SK-N-SH (cell line): ENCODE results near the gene ERC1. TPM values are rescaled to one million over a fixed set of nuclear protein-coding genes. Genes with fewer than 3 reads are reported as not detected.

Experiments
- CTCF ChIA-PET: fragments of 300-600, 350-600 bp; formaldehyde crosslinking; extraction: SDS; loops from one replicate; lab custom pipeline; 2021; lab: Yijun Ruan, JAX
- POLR2A ChIA-PET: fragments of 350-600 bp; sonication (Branson Sonifier 250); formaldehyde crosslinking; extraction: SDS; loops from one replicate; lab custom pipeline; 2020; ENCODE audit warnings: antibody characterized with exemption, inconsistent platforms; lab: Yijun Ruan, JAX
- DNase-seq: peaks from one replicate; pipeline ENCODE4 v3.0.0; 2012
- H2AFZ ChIP-seq: fragments of 200-600 bp; sonication (generic); 2 replicates; pipeline ENCODE4 v1.8.1; 2016; ENCODE audit warnings: antibody characterized with exemption, mild to moderate bottlenecking, low read depth
- H3F3A ChIP-seq: fragments of 200-600 bp; sonication (generic); replicated peaks from 2 replicates; pipeline ENCODE3; 2016; ENCODE audit warnings: antibody characterized with exemption, mild to moderate bottlenecking; ENCODE audit not compliant: insufficient read depth
- H3K27ac ChIP-seq, 2 experiments: fragments of 200-500 bp in 1 of 2; fragments of 200-600 bp in 1 of 2; sonication (Bioruptor generic) in 1 of 2; sonication (generic), shearing (Covaris generic) in 1 of 2; 2 replicates each; pipeline versions ENCODE4 v1.5.1 to v1.6.1; 2014 to 2016; ENCODE audit warnings: low read depth in 2 of 2, inconsistent platforms in 1 of 2, low read length in 1 of 2, mild to moderate bottlenecking in 1 of 2, mixed read lengths in 1 of 2
- H3K27me3 ChIP-seq: fragments of 200-600 bp; sonication (generic), shearing (Covaris generic); 2 replicates; pipeline ENCODE4 v1.6.1; 2016; ENCODE audit warnings: mixed run types; ENCODE audit not compliant: insufficient read depth
- H3K36me3 ChIP-seq, 2 experiments: fragments of 200-500 bp in 1 of 2; fragments of 200-600 bp in 1 of 2; sonication (Bioruptor generic) in 1 of 2; sonication (generic) in 1 of 2; replicated peaks in 1 of 2; 2 replicates each; pipeline versions ENCODE3 to v1.5.1; 2014 to 2016; ENCODE audit warnings: low read length in 1 of 2, mild to moderate bottlenecking in 1 of 2; ENCODE audit not compliant: insufficient read depth in 2 of 2, control insufficient read depth in 1 of 2
- H3K4me1 ChIP-seq, 2 experiments: fragments of 200-500 bp in 1 of 2; fragments of 200-600 bp in 1 of 2; sonication (Bioruptor generic) in 1 of 2; sonication (generic), shearing (Covaris generic) in 1 of 2; 2 replicates each; pipeline versions ENCODE4 v1.5.1 to v1.6.1; 2014 to 2016; ENCODE audit warnings: low read depth in 1 of 2, low read length in 1 of 2, mixed run types in 1 of 2; ENCODE audit not compliant: insufficient read depth in 2 of 2, control insufficient read depth in 1 of 2
- H3K4me2 ChIP-seq: fragments of 200-600 bp; sonication (generic), shearing (Covaris generic); 2 replicates; pipeline ENCODE4 v1.6.1; 2017; ENCODE audit warnings: mixed run types
- H3K4me3 ChIP-seq, 2 experiments: fragments of 200-500 bp in 1 of 2; fragments of 200-600 bp in 1 of 2; sonication (Bioruptor generic) in 1 of 2; sonication (generic), shearing (Covaris generic) in 1 of 2; 2 replicates each; pipeline versions ENCODE4 v1.5.1 to v1.8.1; 2014 to 2016; ENCODE audit warnings: low read depth in 2 of 2, inconsistent platforms in 1 of 2, low read length in 1 of 2, mild to moderate bottlenecking in 1 of 2, mixed read lengths in 1 of 2, moderate library complexity in 1 of 2
- H3K79me2 ChIP-seq: fragments of 200-600 bp; sonication (generic); 2 replicates; pipeline ENCODE4 v1.8.1; 2017; ENCODE audit warnings: mild to moderate bottlenecking; ENCODE audit not compliant: insufficient read depth
- H3K9ac ChIP-seq: fragments of 200-600 bp; sonication (generic); 2 replicates; pipeline ENCODE4 v1.6.1; 2017; ENCODE audit warnings: mixed run types
- H3K9me2 ChIP-seq: fragments of 200-600 bp; sonication (generic); 2 replicates; pipeline ENCODE4 v1.6.1; 2017; ENCODE audit warnings: mixed run types
- H3K9me3 ChIP-seq: fragments of 200-600 bp; sonication (generic); 2 replicates; pipeline ENCODE4 v1.6.1; 2017; ENCODE audit warnings: mixed run types, mild to moderate bottlenecking, moderate library complexity
- H4K20me1 ChIP-seq: fragments of 200-600 bp; sonication (generic); 2 replicates; pipeline ENCODE4 v1.6.1; 2017; ENCODE audit warnings: mild to moderate bottlenecking, mixed run types; ENCODE audit not compliant: insufficient read depth
- CHD2 ChIP-seq: fragments of 150-350 bp; IDR thresholded peaks from 2 replicates; pipeline ENCODE4 v1.6.1; 2018; ENCODE audit warnings: low read length; ENCODE audit not compliant: partially characterized antibody
- CTCF ChIP-seq: fragments of 200-600 bp; sonication (generic); IDR thresholded peaks from 2 replicates; pipeline ENCODE4 v1.6.1; 2017; ENCODE audit warnings: antibody characterized with exemption, mild to moderate bottlenecking, moderate library complexity
- FOXJ3 ChIP-seq: sonication (generic); formaldehyde crosslinking; IDR thresholded peaks from 2 replicates; pipeline ENCODE4 v1.5.1; 2020; ENCODE audit warnings: mild to moderate bottlenecking, missing genetic modification reagents
- GABPA ChIP-seq: IDR thresholded peaks from 2 replicates; pipeline ENCODE4 v1.4.0; 2012; ENCODE audit warnings: low read depth, mild to moderate bottlenecking
- IRF3 ChIP-seq: fragments of 150-350 bp; IDR thresholded peaks from 2 replicates; pipeline ENCODE4 v1.6.1; 2016; ENCODE audit warnings: mild to moderate bottlenecking, low read depth, low read length
- JUND ChIP-seq: IDR thresholded peaks from 2 replicates; pipeline ENCODE4 v1.4.0; 2012
- MAX ChIP-seq: IDR thresholded peaks from 2 replicates; pipeline ENCODE4 v1.4.0; 2012; ENCODE audit warnings: low read depth
- MXI1 ChIP-seq: IDR thresholded peaks from 2 replicates; pipeline ENCODE4 v1.6.1; 2012; ENCODE audit warnings: mild to moderate bottlenecking, low read depth, low read length, improper control_type of control experiment
- NFIC ChIP-seq: IDR thresholded peaks from 2 replicates; pipeline ENCODE4 v1.4.0; 2012; ENCODE audit warnings: borderline replicate concordance
- NRF1 ChIP-seq: IDR thresholded peaks from 2 replicates; pipeline ENCODE4 v1.6.1; 2012; ENCODE audit warnings: low read depth, mild to moderate bottlenecking, low read length
- PBX3 ChIP-seq: IDR thresholded peaks from 2 replicates; pipeline ENCODE4; 2012
- POLR2AphosphoS5 ChIP-seq: IDR thresholded peaks from 2 replicates; pipeline ENCODE4 v1.6.1; 2012; ENCODE audit warnings: low read depth, low read length
- RCOR1 ChIP-seq: fragments of 150-350 bp; IDR thresholded peaks from 2 replicates; pipeline ENCODE4 v1.6.1; 2017; ENCODE audit warnings: antibody characterized with exemption, low read length
- REST ChIP-seq: IDR thresholded peaks from 2 replicates; pipeline ENCODE4 v1.6.1; 2012; ENCODE audit warnings: mild to moderate bottlenecking, low read depth, low read length, moderate library complexity
- RFX5 ChIP-seq: IDR thresholded peaks from 2 replicates; pipeline ENCODE4 v1.6.1; 2012; ENCODE audit warnings: mild to moderate bottlenecking, improper control_type of control experiment, low read length
- RXRA ChIP-seq: IDR thresholded peaks from 2 replicates; pipeline ENCODE4 v1.4.0; 2012; ENCODE audit warnings: low read depth, mild to moderate bottlenecking, borderline replicate concordance
- USF1 ChIP-seq: IDR thresholded peaks from 2 replicates; pipeline ENCODE4 v1.4.0; 2012; ENCODE audit warnings: low read depth, borderline replicate concordance
- YY1 ChIP-seq: IDR thresholded peaks from 2 replicates; pipeline ENCODE4 v1.4.0; 2012; ENCODE audit warnings: low read depth, mild to moderate bottlenecking
- ZBTB33 ChIP-seq: IDR thresholded peaks from 2 replicates; pipeline ENCODE4 v1.4.0; 2012; ENCODE audit warnings: low read depth, borderline replicate concordance
- WGBS: methylation state at CpG from one replicate; pipeline ENCODE4 v1.1.6; 2017; ENCODE audit warnings: low lambda C conversion rate; 5-methylcytosine and 5-hydroxymethylcytosine counted together
- polyA plus RNA-seq, 3 experiments: library from polyadenylated mRNA; depleted of rRNA; stranded (reverse); fragments of >200 nt; gene quantifications; 2 replicates each; pipeline ENCODE4 v1.2.3, GENCODE V29; 2012

The ERC1 gene
- polyA plus RNA-seq, 1 of the 3 experiments (the other 2 are of a cell fraction) = 7.5 TPM

- peaks cover 14 to 30% of the 10 kb centered on the region in 2 experiments for H3K36me3 ChIP-seq
- no peak overlapping the region for H3K9ac ChIP-seq
- TF ChIP-seq IRF3 (no peak), NRF1 (no peak), NFIC (no peak), MXI1 (no peak), POLR2AphosphoS5 (no peak), MAX (no peak), CTCF (no peak), FOXJ3 (CRISPR knock-in tag) (no peak), ZBTB33 (no peak), USF1 (no peak), REST (no peak), JUND (no peak), RXRA (no peak), PBX3 (no peak), CHD2 (no peak), RCOR1 (no peak), YY1 (no peak), RFX5 (no peak), GABPA (no peak)
- no peak overlapping the region for H3K4me3 ChIP-seq
- no peaks in the 10 kb centered on the region for H4K20me1 ChIP-seq
- no peaks in the 10 kb centered on the region for H3K9me2 ChIP-seq
- no peaks in the 10 kb centered on the region; the same call in 1 of the 2 replicates for H3K79me2 ChIP-seq
- ChIA-PET POLR2A (no interaction called here), CTCF (interaction anchor here (1.0 to 1.5 kb wide), 2 partner anchors 36 to 316 kb away, joined by 3 read pairs; no protein-coding TSS in a partner anchor)
- no peaks in the 10 kb centered on the region for H3K27me3 ChIP-seq
- H3K9me3 ChIP-seq = no peaks in the 10 kb centered on the region
- no peak for DNase-seq
- no peaks in the 10 kb centered on the region for H3F3A ChIP-seq
- no peaks in the 10 kb centered on the region for H3K4me1 ChIP-seq
- WGBS = 98% methylated on average over 7 of the region's 7 CpGs
- no peak overlapping the region for H3K27ac ChIP-seq
- no peak overlapping the region for H2AFZ ChIP-seq
- no peak overlapping the region for H3K4me2 ChIP-seq
These were observed 276.2 kb downstream of the ERC1 start for GRCh38 chr12:1267243-1267642.
